ENCODE measurements around the gene NHLRC4.

The NHLRC4 gene

DNA sequence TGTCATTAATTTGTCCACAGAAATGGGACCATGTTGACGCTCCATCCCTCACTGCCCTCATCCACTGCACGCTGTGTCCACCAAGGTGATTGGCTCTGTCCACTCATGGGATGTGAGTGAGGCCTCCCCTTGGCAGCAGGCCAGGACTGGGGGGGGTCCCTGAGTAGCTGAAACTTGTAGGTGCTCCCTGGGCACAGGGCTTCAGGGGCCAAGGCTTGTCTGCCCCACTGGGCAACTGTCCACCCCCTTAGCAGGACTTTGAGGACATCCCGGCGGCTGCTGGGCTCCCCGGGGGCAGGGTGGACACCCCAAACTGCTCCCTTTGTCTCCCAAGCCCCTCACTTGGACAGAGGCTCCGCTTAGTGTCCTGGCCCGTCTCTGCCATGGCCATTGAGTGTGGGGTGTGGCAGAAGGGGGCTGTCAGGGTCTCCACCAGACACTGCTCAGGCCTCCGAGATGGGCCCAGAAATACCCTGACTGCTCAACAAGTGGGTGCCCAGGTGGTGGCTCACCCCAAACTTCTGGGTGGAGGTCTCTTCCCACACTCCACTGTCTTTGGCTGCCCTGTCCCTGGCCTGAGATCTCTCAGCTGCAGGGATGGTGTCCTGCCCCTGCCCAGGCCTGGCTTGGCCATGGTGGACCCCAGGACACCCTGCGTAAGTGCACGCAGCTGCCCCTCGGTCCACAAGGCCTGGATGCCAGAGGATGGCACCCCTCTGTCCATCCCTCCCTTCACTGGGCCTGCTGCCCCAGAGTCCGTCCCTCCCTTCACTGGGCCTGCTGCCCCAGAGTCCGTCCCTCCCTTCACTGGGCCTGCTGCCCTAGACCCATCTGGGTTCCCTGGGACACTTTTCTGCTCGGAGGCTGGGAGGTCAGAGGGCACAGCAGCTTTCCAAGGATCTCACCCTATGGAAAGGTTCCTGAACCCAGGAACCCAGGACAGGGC is 20.1 kb downstream of the NHLRC4 start:
- H3K27ac ChIP-seq (ENCODE audit: extremely low read depth, low read depth, low read length) = peak overlapping the region; percentile 94; the same call in 1 of the 2 replicates
- POLR2A ChIA-PET = interaction anchor here (0.8 to 2.2 kb wide), 4 partner anchors 44 to 195 kb away, joined by 3 to 8 read pairs (median 6); partner anchors contain the start of gene METTL26
- H3K36me3 ChIP-seq (ENCODE audit: control insufficient read depth in 2 of 2, insufficient read depth in 1 of 2, low read length in 2 of 2) = peaks cover 0 to 8% of the 10 kb centered on the region in 2 experiments; a peak in 1 of 3 replicates
- CTCF ChIA-PET = interaction anchor here (0.6 to 1.1 kb wide), 3 partner anchors 15 to 195 kb away, joined by 3 to 4 read pairs (median 3); no protein-coding TSS in a partner anchor
- peaks cover 9% of the 10 kb centered on the region; the same call in 1 of the 2 replicates for H3K4me1 ChIP-seq (ENCODE audit: control insufficient read depth, insufficient read depth, low read length)
- H3K4me3 ChIP-seq (ENCODE audit: low read depth, low read length) = no peak overlapping the region
- no peaks in the 10 kb centered on the region for H3K9me3 ChIP-seq (ENCODE audit: control insufficient read depth, insufficient read depth, low read depth, low read length)
- peak; percentile 50; the same call in 1 of the 2 replicates for TF ChIP-seq ZNF645 (tag by site-specific recombination; IDR thresholded peaks at IDR 0.05)
- TF ChIP-seq SCRT2 (tag by site-specific recombination; IDR thresholded peaks at IDR 0.05) = peak; percentile 95
- TF ChIP-seq GLIS2 (tag by site-specific recombination; IDR thresholded peaks at IDR 0.05) = no peak
- peak; percentile 87 for TF ChIP-seq SCRT1 (tag by site-specific recombination; IDR thresholded peaks at IDR 0.05; ENCODE audit: borderline replicate concordance)
- no peak for TF ChIP-seq KLF8 (tag by site-specific recombination; IDR thresholded peaks at IDR 0.05)
- TF ChIP-seq, protein P1, sequence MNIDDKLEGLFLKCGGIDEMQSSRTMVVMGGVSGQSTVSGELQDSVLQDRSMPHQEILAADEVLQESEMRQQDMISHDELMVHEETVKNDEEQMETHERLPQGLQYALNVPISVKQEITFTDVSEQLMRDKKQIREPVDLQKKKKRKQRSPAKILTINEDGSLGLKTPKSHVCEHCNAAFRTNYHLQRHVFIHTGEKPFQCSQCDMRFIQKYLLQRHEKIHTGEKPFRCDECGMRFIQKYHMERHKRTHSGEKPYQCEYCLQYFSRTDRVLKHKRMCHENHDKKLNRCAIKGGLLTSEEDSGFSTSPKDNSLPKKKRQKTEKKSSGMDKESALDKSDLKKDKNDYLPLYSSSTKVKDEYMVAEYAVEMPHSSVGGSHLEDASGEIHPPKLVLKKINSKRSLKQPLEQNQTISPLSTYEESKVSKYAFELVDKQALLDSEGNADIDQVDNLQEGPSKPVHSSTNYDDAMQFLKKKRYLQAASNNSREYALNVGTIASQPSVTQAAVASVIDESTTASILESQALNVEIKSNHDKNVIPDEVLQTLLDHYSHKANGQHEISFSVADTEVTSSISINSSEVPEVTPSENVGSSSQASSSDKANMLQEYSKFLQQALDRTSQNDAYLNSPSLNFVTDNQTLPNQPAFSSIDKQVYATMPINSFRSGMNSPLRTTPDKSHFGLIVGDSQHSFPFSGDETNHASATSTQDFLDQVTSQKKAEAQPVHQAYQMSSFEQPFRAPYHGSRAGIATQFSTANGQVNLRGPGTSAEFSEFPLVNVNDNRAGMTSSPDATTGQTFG (tag by site-specific recombination; IDR thresholded peaks at IDR 0.05; ENCODE audit: borderline replicate concordance) = no peak
- TF ChIP-seq ZNF658 (tag by site-specific recombination; IDR thresholded peaks at IDR 0.05) = no peak
- no peak for TF ChIP-seq GLIS1 (tag by site-specific recombination; IDR thresholded peaks at IDR 0.05)
- peak; percentile 69 for TF ChIP-seq ZBTB48 (tag by site-specific recombination; IDR thresholded peaks at IDR 0.05)
- TF ChIP-seq SP2 (tag by site-specific recombination; IDR thresholded peaks at IDR 0.05) = peak; percentile 17; the same call in 1 of the 2 replicates
- TF ChIP-seq, protein P2, sequence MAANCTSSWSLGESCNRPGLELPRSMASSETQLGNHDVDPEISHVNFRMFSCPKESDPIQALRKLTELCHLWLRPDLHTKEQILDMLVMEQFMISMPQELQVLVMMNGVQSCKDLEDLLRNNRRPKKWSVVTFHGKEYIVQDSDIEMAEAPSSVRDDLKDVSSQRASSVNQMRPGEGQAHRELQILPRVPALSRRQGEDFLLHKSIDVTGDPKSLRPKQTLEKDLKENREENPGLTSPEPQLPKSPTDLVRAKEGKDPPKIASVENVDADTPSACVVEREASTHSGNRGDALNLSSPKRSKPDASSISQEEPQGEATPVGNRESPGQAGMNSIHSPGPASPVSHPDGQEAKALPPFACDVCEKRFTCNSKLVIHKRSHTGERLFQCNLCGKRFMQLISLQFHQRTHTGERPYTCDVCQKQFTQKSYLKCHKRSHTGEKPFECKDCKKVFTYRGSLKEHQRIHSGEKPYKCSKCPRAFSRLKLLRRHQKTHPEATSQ (tag by site-specific recombination; IDR thresholded peaks at IDR 0.05) = no peak
- TF ChIP-seq ZNF2 (tag by site-specific recombination; IDR thresholded peaks at IDR 0.05) = 0 out of 2 replicates have a peak, but pooled peaks have one; percentile 25
- no peak for TF ChIP-seq CTCF (tag by site-specific recombination; IDR thresholded peaks at IDR 0.05)
- TF ChIP-seq ZNF571 (tag by site-specific recombination; IDR thresholded peaks at IDR 0.05) = no peak
- peak; percentile 16; the same call in 1 of the 2 replicates for TF ChIP-seq PATZ1 (tag by site-specific recombination; IDR thresholded peaks at IDR 0.05)
- TF ChIP-seq ZNF768 (tag by site-specific recombination; IDR thresholded peaks at IDR 0.05) = no peak
- no peak for TF ChIP-seq MEIS1 (CRISPR knock-in tag; IDR thresholded peaks at IDR 0.05; ENCODE audit: borderline replicate concordance)
- peak; percentile 55; the same call in 1 of the 2 replicates for TF ChIP-seq IKZF3 (tag by site-specific recombination; IDR thresholded peaks at IDR 0.05)

Measured in HEK293 (cell line).